ENCODE measurements around the gene SLC38A8.

Gene SLC38A8

DNA sequence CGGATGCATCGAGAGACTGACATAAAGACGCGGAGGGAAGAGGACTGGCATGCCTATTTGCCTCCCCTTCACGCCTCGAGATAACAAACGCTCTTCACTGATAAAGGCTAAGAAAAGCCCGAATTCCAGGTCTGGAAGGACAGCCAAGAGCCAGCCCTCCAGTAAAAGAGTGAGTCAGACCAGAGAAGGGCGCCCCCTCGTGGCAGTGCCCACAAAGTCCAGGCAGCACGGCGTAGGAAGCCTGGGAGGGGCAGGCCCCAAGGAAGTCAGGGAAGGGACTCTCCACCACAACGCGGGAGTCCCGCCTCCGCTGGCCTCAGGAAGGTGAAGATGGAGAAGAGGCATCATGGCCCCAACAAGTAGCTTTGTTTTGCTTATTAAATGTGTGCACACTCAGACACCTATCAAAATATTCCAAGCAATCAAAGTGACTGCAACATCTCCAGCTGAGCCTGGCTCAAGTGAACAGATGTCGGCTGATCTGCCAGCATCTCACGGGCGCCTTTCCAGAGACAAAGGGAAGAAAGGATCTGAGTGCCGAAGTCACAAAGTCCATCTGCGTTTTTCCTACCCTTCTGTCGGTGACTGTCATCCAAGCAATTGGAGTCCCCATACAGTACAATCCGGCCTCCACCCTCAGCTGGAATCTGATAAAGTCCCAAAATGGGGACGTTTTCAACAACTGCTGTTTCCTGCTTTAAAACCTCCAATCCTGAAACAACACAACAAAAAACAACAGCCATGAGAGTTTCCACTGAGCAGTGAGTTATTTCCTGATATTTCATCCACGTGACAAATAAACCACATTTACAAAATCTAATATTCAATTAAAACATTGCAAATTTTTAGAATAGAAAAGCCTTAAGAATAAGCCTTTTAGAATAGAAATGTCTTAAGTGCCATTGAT lies 20.4 kb upstream of the SLC38A8 start:
- no peak overlapping the region for H3K4me3 ChIP-seq (ENCODE audit: low read depth, low read length)
- DNase-seq (ENCODE audit: low read depth) = peak; percentile 68

DNA sequence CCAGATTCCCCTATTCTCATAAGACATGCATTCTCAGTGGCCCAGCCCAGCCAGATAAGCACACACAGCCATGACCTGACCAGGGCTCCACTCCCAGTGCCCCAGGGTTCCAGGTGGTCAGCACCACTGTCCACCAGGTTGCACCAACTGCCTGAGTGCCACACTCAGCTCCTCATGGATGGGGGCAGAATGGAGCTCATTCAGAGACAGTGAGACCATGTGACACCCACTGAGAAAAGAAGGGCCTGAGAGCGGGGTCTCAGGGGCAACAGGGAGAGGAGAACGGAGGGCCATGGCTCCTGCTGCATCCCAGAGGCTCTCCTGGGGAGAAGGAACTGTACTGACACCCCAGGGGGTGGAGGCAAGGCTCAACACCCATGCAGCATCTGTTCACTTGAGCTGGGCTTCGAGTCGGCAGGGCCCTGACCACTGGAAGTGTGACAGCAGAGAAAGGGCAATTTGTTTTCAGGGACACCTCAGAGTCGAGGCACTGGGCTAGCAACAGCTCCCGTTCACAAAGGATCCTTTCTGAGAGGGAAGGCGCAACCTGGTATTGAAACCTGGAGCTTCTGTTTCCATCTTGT lies 18.7 kb upstream of the SLC38A8 start:
- no peak overlapping the region for H3K4me3 ChIP-seq (ENCODE audit: low read depth, low read length)
- TF ChIP-seq POLR2A (IDR thresholded peaks at IDR 0.05; ENCODE audit: extremely low read depth, insufficient read length) = no peak
- TF ChIP-seq, protein P1, sequence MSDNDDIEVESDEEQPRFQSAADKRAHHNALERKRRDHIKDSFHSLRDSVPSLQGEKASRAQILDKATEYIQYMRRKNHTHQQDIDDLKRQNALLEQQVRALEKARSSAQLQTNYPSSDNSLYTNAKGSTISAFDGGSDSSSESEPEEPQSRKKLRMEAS (IDR thresholded peaks at IDR 0.05; ENCODE audit: low read depth, low read length) = no peak
- TF ChIP-seq, protein P2, sequence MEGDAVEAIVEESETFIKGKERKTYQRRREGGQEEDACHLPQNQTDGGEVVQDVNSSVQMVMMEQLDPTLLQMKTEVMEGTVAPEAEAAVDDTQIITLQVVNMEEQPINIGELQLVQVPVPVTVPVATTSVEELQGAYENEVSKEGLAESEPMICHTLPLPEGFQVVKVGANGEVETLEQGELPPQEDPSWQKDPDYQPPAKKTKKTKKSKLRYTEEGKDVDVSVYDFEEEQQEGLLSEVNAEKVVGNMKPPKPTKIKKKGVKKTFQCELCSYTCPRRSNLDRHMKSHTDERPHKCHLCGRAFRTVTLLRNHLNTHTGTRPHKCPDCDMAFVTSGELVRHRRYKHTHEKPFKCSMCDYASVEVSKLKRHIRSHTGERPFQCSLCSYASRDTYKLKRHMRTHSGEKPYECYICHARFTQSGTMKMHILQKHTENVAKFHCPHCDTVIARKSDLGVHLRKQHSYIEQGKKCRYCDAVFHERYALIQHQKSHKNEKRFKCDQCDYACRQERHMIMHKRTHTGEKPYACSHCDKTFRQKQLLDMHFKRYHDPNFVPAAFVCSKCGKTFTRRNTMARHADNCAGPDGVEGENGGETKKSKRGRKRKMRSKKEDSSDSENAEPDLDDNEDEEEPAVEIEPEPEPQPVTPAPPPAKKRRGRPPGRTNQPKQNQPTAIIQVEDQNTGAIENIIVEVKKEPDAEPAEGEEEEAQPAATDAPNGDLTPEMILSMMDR (IDR thresholded peaks at IDR 0.05; ENCODE audit: low read depth, low read length) = no peak
- no peak for TF ChIP-seq MYC (IDR thresholded peaks at IDR 0.05; ENCODE audit: low read depth, low read length)
- no peak for DNase-seq (ENCODE audit: low read depth)

More for the DNA sequence above, 20.4 kb upstream of the SLC38A8 start:
- TF ChIP-seq POLR2A (IDR thresholded peaks at IDR 0.05; ENCODE audit: extremely low read depth, insufficient read length) = no peak
- TF ChIP-seq, protein P2 (IDR thresholded peaks at IDR 0.05; ENCODE audit: low read depth, low read length) = peak; percentile 90
- TF ChIP-seq, protein P1 (IDR thresholded peaks at IDR 0.05; ENCODE audit: low read depth, low read length) = no peak
- no peak for TF ChIP-seq MYC (IDR thresholded peaks at IDR 0.05; ENCODE audit: low read depth, low read length)

DNA sequence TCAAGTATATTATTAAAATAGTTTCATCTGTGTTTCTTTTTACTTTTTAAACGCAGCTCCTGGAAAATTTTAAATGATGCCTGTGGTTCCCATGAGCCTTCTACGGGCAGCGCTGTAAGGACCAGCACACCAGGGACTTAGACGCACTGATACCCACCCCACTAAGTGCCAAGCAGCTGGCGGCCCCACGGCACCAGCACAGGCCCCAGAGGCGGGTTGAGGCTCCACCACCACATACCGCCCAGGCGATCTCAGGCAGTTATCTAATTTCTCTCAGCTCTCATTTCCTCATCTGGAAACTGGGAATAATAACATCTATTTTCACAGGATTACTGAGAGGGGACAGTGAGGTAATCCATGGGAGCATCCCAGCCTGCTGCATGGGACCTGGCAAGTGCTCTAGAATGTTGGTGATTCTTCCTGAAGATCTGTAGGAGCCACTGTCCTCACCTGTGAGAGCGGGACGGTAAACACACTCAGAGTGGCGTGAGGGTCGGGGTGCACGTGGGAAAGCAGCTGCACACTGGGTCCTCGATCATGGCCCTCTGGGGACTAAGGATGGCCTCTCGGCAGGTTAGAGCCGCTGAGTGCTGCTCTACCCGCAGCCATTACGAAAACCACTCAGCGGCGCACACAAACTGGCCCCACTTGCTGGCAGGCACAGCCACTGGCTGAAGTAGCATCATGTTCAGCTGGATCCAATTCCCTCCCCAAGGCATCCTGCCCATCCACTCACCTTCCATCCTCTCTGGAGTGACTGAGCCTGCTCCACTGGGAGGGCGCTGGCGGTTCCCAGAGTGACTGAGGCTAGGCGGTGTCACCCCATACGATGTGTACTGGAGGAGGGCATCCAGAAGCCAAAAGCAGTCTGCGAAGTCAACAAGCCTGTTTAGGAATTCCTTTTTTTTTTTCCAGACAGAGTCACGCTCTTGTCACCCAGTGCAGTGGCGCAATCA lies 17.6 kb upstream of the SLC38A8 start:
- H3K4me3 ChIP-seq (ENCODE audit: low read depth, low read length) = no peak overlapping the region
- DNase-seq (ENCODE audit: low read depth) = no peak
- TF ChIP-seq, protein P1 (IDR thresholded peaks at IDR 0.05; ENCODE audit: low read depth, low read length) = no peak
- TF ChIP-seq, protein P2 (IDR thresholded peaks at IDR 0.05; ENCODE audit: low read depth, low read length) = no peak
- TF ChIP-seq MYC (IDR thresholded peaks at IDR 0.05; ENCODE audit: low read depth, low read length) (no peak), POLR2A (IDR thresholded peaks at IDR 0.05; ENCODE audit: extremely low read depth, insufficient read length) (no peak)

DNA sequence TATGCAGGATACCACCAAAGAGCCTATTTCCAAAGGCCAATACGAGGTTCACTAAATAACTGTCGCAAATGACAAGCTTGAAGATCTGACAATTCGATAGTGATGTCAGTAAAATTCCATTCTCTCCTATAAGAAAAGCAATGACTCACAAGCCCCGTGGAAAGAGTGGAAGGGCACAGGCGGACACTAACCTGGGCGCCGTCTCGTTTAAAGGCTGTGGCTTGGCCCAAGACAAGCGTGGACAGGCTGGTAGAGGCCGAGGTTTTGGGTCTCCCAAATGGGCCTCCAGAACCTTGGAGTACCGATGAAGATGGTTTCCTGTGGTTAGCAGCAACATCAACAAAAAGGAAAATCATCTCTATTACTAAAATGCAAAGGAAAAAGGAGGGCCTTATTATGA lies 16.5 kb upstream of the SLC38A8 start:
- H3K4me3 ChIP-seq (ENCODE audit: low read depth, low read length) = no peak overlapping the region
- no peak for TF ChIP-seq MYC (IDR thresholded peaks at IDR 0.05; ENCODE audit: low read depth, low read length)
- TF ChIP-seq POLR2A (IDR thresholded peaks at IDR 0.05; ENCODE audit: extremely low read depth, insufficient read length) = no peak
- TF ChIP-seq, protein P1 (IDR thresholded peaks at IDR 0.05; ENCODE audit: low read depth, low read length) = no peak
- TF ChIP-seq, protein P2 (IDR thresholded peaks at IDR 0.05; ENCODE audit: low read depth, low read length) = no peak
- no peak for DNase-seq (ENCODE audit: low read depth)

DNA sequence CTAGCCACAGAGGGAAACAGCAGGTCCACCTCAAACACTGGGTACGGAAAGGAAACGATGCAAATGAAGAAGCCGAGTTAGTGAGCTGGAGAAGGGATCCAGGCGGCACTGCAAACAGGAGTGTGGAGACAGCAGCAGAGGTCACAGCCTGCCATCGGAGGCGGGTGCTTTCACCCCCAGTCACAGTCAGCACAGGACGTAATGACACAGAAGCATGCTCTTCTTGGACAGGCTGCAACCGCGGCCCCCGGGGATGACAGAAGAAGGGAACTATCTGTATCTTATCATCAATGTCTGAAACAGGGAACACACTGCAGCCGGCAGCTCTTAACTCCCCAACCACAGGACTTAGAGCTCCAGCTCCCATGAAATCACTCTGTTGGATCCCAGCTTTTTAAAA lies 16.1 kb upstream of the SLC38A8 start:
- TF ChIP-seq, protein P2 (IDR thresholded peaks at IDR 0.05; ENCODE audit: low read depth, low read length) = no peak
- H3K4me3 ChIP-seq (ENCODE audit: low read depth, low read length) = no peak overlapping the region
- DNase-seq (ENCODE audit: low read depth) = no peak
